Endothelial cell of umbilical vein (primary cell): Measurements from ENCODE around the gene MIPEP. TPM values are rescaled to one million over a fixed set of nuclear protein-coding genes. Genes with fewer than 3 reads are reported as not detected.
A peak's percentile ranks its signal among the peaks of the same experiment; 100 is the strongest.

Experiments used
- BruUV-seq: library from RNA; stranded (reverse); fragments of 400-500 nt; replicated peaks from 2 replicates; lab custom pipeline; 2021; lab: Mats Ljungman, UMichigan
- CTCF ChIA-PET: fragments of 300-600, 350-600 bp; sonication (Branson Sonifier 250); formaldehyde crosslinking; loops from one replicate; lab custom pipeline; 2021; ENCODE audit warnings: antibody characterized with exemption, inconsistent platforms; lab: Charles Lee
- POLR2A ChIA-PET: fragments of 300-600, 350-600 bp; sonication (Branson Sonifier 250); formaldehyde crosslinking; loops from one replicate; lab custom pipeline; 2021; ENCODE audit warnings: antibody characterized with exemption, inconsistent platforms; lab: Charles Lee
- DNase-seq: peaks from one replicate; pipeline ENCODE4 v3.0.0-alpha.2; 2011; ENCODE audit warnings: low read depth, low spot score
- FAIRE-seq: peaks from 2 replicates; lab custom pipeline; 2011; peaks lifted over from hg19 to GRCh38; lab: Jason Lieb, UNC
- H2AFZ ChIP-seq: 2 replicates; pipeline ENCODE4 v1.6.0; 2012; ENCODE audit warnings: low read depth, low read length, control low read depth, inconsistent platforms
- H3K27ac ChIP-seq: 2 replicates; pipeline ENCODE4 v1.5.1; 2011; ENCODE audit warnings: low read depth, mild to moderate bottlenecking, control low read depth, low read length, moderate library complexity; ENCODE audit not compliant: insufficient read depth
- H3K27me3 ChIP-seq, 2 experiments: 2 replicates each; pipeline versions ENCODE4 v1.6.0 to v1.6.1; 2011; ENCODE audit warnings: low read length in 2 of 2, mixed read lengths in 1 of 2; ENCODE audit not compliant: control insufficient read depth in 2 of 2, insufficient read depth in 2 of 2
- H3K36me3 ChIP-seq, 2 experiments: 2 replicates in 1 of 2; 3 replicates in 1 of 2; pipeline ENCODE4 v1.5.1; 2011; ENCODE audit warnings: low read length in 2 of 2, mild to moderate bottlenecking in 1 of 2, moderate library complexity in 1 of 2; ENCODE audit not compliant: control insufficient read depth in 2 of 2, insufficient read depth in 2 of 2; ENCODE audit errors: extremely low read depth in 1 of 2
- H3K4me1 ChIP-seq: 3 replicates; pipeline ENCODE4 v1.5.1; 2011; ENCODE audit warnings: mild to moderate bottlenecking, low read length; ENCODE audit not compliant: control insufficient read depth, insufficient read depth; ENCODE audit errors: extremely low read depth
- H3K4me2 ChIP-seq: 2 replicates; pipeline ENCODE4 v1.6.1; 2011; ENCODE audit warnings: low read length, control low read depth, mixed read lengths; ENCODE audit not compliant: insufficient read depth
- H3K4me3 ChIP-seq, 3 experiments: fragments of 200-600 bp in 1 of 3; sonication (generic), shearing (Covaris generic) in 1 of 3; replicated peaks in 1 of 3; 2 replicates each; pipeline ENCODE4 v1.5.1; 2011 to 2016; ENCODE audit warnings: control low read depth in 3 of 3, low read length in 3 of 3, mild to moderate bottlenecking in 2 of 3, inconsistent platforms in 1 of 3, low read depth in 1 of 3, moderate library complexity in 1 of 3; ENCODE audit not compliant: insufficient read depth in 1 of 3
- H3K79me2 ChIP-seq: 2 replicates; pipeline ENCODE4 v1.6.0; 2012; ENCODE audit warnings: low read length, inconsistent platforms; ENCODE audit not compliant: control insufficient read depth, insufficient read depth
- H3K9ac ChIP-seq: replicated peaks from 2 replicates; pipeline ENCODE3; 2011; ENCODE audit warnings: low read length, control low read depth; ENCODE audit not compliant: insufficient read depth; ENCODE audit errors: extremely low read depth
- H3K9me1 ChIP-seq: replicated peaks from 3 replicates; pipeline ENCODE4 v1.6.0; 2011; ENCODE audit warnings: mild to moderate bottlenecking, low read length; ENCODE audit not compliant: control insufficient read depth, insufficient read depth; ENCODE audit errors: extremely low read depth
- H3K9me3 ChIP-seq: replicated peaks from 2 replicates; pipeline ENCODE4 v1.5.1; 2012; ENCODE audit warnings: low read length, inconsistent platforms; ENCODE audit not compliant: control insufficient read depth, insufficient read depth
- H4K20me1 ChIP-seq: replicated peaks from 2 replicates; pipeline ENCODE3; 2011; ENCODE audit warnings: mild to moderate bottlenecking, low read length; ENCODE audit not compliant: control insufficient read depth, insufficient read depth; ENCODE audit errors: extremely low read depth
- EZH2 ChIP-seq: IDR thresholded peaks from 2 replicates; pipeline ENCODE4 v1.6.1; 2012; ENCODE audit warnings: borderline replicate concordance, low read depth, mild to moderate bottlenecking, moderate library complexity, low read length, inconsistent platforms; ENCODE audit not compliant: severe bottlenecking
- FOS ChIP-seq: IDR thresholded peaks from 2 replicates; pipeline ENCODE4 v1.6.1; 2011; ENCODE audit warnings: mild to moderate bottlenecking, low read length, moderate library complexity, borderline replicate concordance; ENCODE audit not compliant: insufficient read depth
- JUN ChIP-seq: IDR thresholded peaks from 2 replicates; pipeline ENCODE4 v1.6.1; 2011; ENCODE audit warnings: borderline replicate concordance, low read depth; ENCODE audit not compliant: insufficient read length, insufficient read depth
- MYC ChIP-seq: IDR thresholded peaks from one replicate; pipeline ENCODE4 v1.6.1; 2011; ENCODE audit warnings: mild to moderate bottlenecking, low read depth, low read length
- POLR2A ChIP-seq: IDR thresholded peaks from 2 replicates; pipeline ENCODE4 v1.6.1; 2012; ENCODE audit warnings: low read depth, mild to moderate bottlenecking, control low read depth, low read length
- POLR2AphosphoS5 ChIP-seq: IDR thresholded peaks from 2 replicates; pipeline ENCODE4 v1.6.1; 2012; ENCODE audit warnings: low read depth, mild to moderate bottlenecking, control low read depth, low read length, moderate library complexity; ENCODE audit not compliant: insufficient read depth
- dilution Hi-C: fragments of 300-500 bp; cut with MboI; formaldehyde crosslinking; loops from one replicate; pipeline ENCODE4 v1.15.0; 2019; ENCODE audit warnings: low sequenced_read_pairs; ENCODE audit not compliant: extremely low pct_ligation_motif_present
- intact Hi-C: fragments of 100-400 bp; cut with micrococcal nuclease; formaldehyde crosslinking; loops from one replicate; pipeline ENCODE4 v1.10.0; 2022
- polyA plus RNA-seq, 4 experiments: library from polyadenylated mRNA; depleted of rRNA in 3 of 4; stranded (reverse) in 3 of 4; unstranded in 1 of 4; fragments of >200 nt; gene quantifications; 2 replicates each; pipeline versions ENCODE4 v1.2.1 to v1.2.3, GENCODE V29; 2011 to 2012; ENCODE audit warnings: missing spikeins in 1 of 4
- total RNA-seq: library from RNA; stranded (reverse); gene quantifications from 2 replicates; pipeline ENCODE4 v1.2.3, GENCODE V29; 2021
- TF ChIP-seq, protein P1 (sequence below), 2 donors: IDR thresholded peaks; 1 replicate in 1 of 2; 2 replicates in 1 of 2; pipeline ENCODE4 v1.5.1; 2011; ENCODE audit warnings: low read length in 2 of 2, mild to moderate bottlenecking in 2 of 2, moderate library complexity in 2 of 2, control low read depth in 1 of 2, inconsistent platforms in 1 of 2, low read depth in 1 of 2; ENCODE audit not compliant: insufficient read depth in 1 of 2; ENCODE audit errors: extremely low read depth in 1 of 2
- TF ChIP-seq, protein P2 (sequence below): IDR thresholded peaks from 2 replicates; pipeline ENCODE4 v1.6.1; 2011; ENCODE audit not compliant: insufficient read depth, insufficient read length

MIPEP gene
- total and polyA plus RNA-seq, 2 donors (not counting 3 experiments of a cell fraction or from before 2014, with no cell fraction given), result 12.4 to 19.2 TPM

DNA sequence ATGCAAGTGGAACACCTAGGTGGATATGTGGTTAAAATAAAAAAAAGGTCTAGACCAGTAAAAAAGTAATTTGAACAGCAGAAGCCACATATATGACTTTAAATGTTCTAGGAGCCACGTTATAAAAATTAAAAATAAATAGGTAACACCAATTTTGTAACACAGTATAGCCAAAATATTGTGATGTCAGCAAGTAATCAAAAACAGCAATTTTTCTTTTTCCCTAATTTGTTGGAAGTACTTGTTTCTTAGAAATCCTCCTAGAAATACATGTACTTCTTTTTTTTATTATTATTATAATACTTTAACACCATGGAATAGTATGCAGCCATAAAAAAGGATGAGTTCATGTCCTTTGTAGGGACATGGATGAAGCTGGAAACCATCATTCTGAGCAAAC, 33.8 kb upstream of the MIPEP start:
- Histone ChIP-seq H3K4me3 (peak overlapping the region in 1 of 3 experiments; percentile 5), H3K27me3 (peaks cover 5 to 8% of the 10 kb centered on the region in 2 experiments), H4K20me1 (no peaks in the 10 kb centered on the region), H3K9ac (no peak overlapping the region), H3K79me2 (no peaks in the 10 kb centered on the region), H3K4me1 (peaks cover 16% of the 10 kb centered on the region), H2AFZ (peak overlapping the region; percentile 76), H3K36me3 (no peaks in the 10 kb centered on the region), H3K27ac (peak overlapping the region; percentile 62), H3K4me2 (peak overlapping the region; percentile 55), H3K9me1 (no peaks in the 10 kb centered on the region), H3K9me3 (no peaks in the 10 kb centered on the region)
- TF ChIP-seq, protein P1, sequence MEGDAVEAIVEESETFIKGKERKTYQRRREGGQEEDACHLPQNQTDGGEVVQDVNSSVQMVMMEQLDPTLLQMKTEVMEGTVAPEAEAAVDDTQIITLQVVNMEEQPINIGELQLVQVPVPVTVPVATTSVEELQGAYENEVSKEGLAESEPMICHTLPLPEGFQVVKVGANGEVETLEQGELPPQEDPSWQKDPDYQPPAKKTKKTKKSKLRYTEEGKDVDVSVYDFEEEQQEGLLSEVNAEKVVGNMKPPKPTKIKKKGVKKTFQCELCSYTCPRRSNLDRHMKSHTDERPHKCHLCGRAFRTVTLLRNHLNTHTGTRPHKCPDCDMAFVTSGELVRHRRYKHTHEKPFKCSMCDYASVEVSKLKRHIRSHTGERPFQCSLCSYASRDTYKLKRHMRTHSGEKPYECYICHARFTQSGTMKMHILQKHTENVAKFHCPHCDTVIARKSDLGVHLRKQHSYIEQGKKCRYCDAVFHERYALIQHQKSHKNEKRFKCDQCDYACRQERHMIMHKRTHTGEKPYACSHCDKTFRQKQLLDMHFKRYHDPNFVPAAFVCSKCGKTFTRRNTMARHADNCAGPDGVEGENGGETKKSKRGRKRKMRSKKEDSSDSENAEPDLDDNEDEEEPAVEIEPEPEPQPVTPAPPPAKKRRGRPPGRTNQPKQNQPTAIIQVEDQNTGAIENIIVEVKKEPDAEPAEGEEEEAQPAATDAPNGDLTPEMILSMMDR (IDR thresholded peaks at IDR 0.05; ENCODE audit: extremely low read depth in 1 of 2, insufficient read depth in 1 of 2, low read depth in 1 of 2, low read length in 2 of 2), result no peak
- TF ChIP-seq POLR2A, result no peak
- TF ChIP-seq, protein P2, sequence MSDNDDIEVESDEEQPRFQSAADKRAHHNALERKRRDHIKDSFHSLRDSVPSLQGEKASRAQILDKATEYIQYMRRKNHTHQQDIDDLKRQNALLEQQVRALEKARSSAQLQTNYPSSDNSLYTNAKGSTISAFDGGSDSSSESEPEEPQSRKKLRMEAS, result no peak
- TF ChIP-seq EZH2, result no peak
- no peak for TF ChIP-seq POLR2AphosphoS5
- no peak for TF ChIP-seq MYC
- TF ChIP-seq FOS, result no peak
- no peak for TF ChIP-seq JUN
- CTCF ChIA-PET, result interaction anchor here (0.6 to 2.5 kb wide), 7 partner anchors 14 to 305 kb away, joined by 3 to 137 read pairs (median 5); no protein-coding TSS in a partner anchor
- no TSS peak for BruUV-seq
- dilution Hi-C loops, result no loop called here
- FAIRE-seq (no peak), DNase-seq (no peak)
- POLR2A ChIA-PET, result no interaction called here
- intact Hi-C loops, result loop anchor here (5.0 kb wide), 2 partner anchors 54 to 219 kb away; no protein-coding TSS in a partner anchor
